Hematopoietic multipotent progenitor cell treated with erythropoietin and hydrocortisone succinate and interleukin-3 and kit ligand, for 17 days (in vitro differentiated cells): ENCODE measurements around the gene EDEM3.
"Not testable (repeated sequence)": the region's sequence is repeated elsewhere in the genome, so short reads cannot be mapped to it uniquely, and the experiment has no call there.

Experiments used
- DNase-seq: peaks from one replicate; pipeline ENCODE4 v3.0.0-alpha.2; 2015; ENCODE audit warnings: low spot score

EDEM3 gene

DNA sequence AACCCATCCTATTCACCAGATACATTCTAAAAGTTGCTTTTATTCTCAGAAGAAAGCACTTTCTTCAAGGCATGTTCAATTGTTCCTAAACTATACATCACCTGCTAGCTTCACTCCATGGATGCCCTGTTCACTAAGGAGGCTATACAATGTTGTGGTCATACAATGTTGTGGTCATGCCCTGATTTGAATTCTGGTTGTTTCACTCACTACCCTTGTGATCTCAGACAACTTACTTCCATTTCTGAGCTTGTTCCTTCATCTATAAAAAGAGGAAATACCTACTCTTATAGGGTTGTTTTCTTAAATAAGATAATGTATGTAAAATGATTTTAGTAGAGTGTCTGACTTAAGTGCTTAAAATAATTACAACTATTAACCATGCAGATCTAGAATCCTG lies 19.7 kb downstream of the EDEM3 start:
- no peak for DNase-seq

DNA sequence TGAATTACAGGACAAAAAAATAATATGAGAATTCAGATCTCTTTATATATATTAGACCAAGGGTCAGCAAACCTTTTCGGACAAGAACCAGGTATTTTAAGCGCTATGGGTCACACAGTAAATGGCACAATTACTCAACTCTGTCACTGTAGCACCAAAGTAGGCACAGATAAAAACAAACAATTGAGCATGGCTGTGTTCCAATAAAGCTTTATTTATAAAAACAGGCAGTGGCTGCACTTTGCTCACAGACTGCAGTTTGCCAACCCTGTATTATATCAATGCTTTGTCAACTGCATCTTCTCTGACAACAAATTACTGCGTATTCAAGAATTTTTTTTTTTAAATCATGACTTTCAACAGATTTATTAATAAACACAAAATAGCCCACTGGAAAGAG lies 29.8 kb downstream of the EDEM3 start:
- no peak for DNase-seq

DNA sequence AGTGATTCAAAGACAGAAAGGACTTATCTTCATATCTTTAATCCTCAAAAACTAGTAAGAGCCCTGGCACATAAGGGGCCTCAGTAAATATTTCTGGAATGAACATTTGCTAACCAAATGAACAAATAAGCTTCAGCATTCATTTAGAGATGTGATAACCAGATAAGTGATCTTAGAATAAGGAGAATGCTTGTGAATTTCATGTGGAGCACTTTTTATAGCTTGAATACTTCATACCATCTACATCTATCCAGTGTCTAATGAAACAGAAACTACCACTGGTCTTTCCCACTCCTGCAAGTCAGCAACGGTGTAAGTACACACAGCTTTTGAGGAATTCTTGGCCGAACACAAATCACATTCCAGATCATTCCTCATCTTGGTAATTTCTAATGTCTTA lies 38.5 kb downstream of the EDEM3 start:
- no peak for DNase-seq

DNA sequence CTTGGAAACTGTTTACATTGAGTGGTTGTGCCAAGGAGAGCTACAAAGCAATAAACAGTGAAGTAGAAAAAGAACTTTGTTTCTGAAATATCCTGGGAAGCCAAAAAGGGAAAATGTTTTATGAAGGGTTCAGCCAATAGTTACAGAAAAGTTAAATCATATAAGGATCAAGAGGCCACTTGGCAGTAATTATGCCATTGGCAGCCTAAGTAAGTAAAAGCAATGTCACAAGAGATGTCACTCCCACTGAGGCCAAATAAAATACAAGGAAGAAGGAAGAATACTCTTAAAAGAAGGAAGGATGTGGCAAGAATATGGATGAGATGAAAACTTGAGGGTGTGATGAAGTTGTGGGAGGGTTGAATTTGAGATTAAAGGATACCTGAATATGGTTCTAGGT lies 45.2 kb downstream of the EDEM3 start:
- no peak for DNase-seq

DNA sequence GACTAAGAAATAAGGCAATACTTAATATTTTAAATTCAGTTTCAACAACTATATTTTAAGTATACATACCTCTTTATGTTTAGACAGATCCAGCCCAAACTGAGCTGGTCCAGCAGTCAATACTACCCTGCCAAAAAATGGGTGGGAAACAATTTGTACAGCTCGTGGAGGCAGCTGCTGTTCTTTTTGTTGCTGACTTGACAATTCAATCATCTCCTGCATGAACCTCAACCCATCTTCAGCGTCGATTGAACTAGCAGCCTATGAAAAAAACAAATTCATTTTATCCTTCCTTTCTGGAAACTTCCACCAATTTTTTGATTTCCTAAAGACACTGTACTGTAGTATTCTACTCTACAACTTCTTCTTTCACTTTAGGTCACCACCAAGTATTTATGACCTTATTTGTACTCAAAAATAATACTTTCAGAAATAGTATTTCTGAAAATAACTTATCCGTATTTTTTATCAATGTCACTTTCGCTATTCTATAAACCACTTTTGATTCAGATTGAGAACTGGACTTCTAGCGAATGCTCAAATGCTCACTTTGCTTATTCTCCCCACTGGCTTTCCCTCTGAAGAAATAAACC lies 46.5 kb downstream of the EDEM3 start:
- no peak for DNase-seq

DNA sequence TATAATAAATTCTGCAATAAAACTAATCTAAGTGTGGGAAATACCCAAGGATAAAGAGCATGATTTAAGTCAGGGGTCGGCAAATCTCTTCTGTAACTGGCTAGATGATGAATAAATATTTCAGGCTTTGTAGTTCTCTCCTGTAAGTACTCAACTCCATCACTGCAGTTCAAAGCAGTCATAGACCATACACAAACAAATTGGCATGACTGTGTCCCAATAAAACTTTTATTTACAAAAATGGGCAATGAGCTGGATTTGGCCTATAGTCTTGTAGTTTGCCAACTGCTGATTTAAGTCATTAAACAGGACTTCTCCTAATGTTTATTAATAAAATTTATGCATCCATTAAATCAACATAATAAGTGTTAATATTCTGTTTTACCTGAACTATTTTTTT lies 49.4 kb downstream of the EDEM3 start:
- DNase-seq = no peak

DNA sequence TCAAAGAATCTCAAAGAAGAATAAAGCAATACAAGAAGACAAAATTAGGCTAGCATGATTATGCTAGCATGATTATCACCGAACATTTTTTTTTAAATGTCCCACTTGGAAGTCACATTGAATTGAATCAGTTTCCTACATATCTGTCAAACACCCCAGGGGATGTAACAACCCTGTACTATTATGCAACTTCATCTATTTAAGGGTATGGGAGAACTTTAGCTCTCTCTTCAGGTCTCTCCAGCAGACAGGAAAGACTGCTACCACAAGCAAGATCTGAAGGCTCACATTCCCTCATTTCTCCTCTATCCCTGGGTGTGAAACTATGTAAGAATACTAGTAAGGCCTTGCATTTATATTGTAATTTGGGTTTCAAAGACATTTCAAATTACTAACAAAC lies 52.8 kb downstream of the EDEM3 start:
- DNase-seq = no peak

DNA sequence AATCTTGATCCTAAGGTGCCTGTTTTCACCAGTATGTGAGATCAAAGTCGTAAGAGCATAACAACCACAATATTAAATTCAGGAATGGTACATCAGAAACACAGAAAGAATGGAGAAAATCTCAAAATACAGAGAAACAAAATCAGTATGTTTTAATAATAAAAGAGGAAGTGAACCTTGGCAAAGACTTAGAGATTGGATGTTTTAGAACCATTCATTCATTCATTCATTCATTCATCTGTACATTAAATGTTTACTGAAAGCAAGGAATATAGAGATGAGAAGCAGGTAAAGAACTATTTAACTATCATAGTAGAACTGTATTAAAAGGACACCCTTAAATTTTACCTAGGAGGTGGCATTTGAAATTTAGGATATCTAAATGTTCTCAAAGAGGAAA lies 55.7 kb downstream of the EDEM3 start:
- no peak for DNase-seq

DNA sequence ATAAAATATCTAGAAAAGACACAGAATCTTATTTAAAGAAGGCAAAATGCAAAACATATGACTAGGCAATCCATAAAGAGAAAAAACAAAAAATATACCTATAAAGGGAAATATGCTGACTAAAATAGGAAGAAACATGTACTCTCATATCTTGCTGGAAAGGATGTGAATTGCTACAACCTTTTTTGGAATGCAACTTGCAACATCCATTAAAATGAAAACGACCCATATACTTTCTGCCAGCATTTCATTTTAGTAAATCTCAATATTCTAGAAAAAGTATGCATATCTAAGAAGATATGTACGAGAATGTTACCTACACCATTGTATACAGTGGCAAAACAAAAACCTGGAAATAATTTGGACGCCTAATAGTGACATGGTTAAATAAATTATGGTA lies 56.6 kb downstream of the EDEM3 start:
- DNase-seq = no peak

DNA sequence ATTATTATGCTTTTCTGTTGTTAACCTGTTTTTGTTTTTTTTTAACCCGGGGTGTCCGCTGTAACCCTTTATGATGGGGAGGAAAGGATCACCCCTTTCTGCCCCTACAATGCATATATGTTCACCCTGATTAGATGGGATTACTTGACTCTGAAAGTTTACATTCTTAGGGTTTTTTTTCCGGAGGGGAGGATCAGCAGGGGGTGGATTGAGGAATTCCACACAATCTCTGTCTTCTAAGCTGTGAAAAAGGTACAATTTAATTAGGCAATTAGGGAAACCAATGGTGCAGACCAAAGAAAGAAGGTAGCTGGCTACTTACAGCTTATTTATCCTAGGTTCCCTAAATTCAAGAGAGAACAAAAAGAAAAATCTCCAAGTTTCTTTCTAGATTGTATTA lies 58.3 kb downstream of the EDEM3 start:
- DNase-seq = no peak

DNA sequence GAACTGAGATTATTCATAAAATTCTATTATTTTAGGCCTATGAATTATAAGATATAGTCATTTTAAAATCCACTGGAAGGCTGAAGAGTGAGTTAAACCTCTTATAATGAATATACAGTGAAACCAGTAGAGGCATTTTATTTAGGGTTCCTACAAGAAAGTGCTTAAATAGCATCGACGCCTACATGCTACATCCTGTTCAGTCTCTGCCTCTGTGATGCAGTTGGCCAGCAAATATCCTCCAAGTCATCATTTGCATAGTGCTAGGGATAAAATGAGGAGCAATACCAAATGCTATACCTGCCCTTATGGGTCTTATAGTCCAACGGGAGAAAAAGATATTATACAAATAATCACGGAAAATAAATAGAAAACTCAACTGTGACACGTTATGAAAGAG lies 59.6 kb downstream of the EDEM3 start:
- DNase-seq = no peak

DNA sequence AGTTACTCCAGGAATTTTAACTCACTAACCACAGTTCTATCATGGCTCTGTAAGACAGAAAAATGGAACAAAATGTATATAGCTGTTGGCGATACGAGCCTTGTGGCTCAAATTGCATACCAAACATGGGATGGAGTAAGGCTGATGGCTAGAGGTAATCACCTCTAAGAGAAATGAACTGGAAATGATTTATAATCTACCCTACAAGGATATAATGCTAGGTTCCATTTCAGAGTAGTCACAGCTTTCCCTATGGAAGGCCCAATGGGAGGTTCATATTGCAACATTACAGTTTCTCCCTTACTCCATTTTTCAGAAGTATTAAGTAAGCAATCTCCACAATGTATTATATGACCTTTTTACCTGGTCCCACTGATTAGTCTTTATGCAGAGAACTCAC lies 61.6 kb downstream of the EDEM3 start:
- no peak for DNase-seq

DNA sequence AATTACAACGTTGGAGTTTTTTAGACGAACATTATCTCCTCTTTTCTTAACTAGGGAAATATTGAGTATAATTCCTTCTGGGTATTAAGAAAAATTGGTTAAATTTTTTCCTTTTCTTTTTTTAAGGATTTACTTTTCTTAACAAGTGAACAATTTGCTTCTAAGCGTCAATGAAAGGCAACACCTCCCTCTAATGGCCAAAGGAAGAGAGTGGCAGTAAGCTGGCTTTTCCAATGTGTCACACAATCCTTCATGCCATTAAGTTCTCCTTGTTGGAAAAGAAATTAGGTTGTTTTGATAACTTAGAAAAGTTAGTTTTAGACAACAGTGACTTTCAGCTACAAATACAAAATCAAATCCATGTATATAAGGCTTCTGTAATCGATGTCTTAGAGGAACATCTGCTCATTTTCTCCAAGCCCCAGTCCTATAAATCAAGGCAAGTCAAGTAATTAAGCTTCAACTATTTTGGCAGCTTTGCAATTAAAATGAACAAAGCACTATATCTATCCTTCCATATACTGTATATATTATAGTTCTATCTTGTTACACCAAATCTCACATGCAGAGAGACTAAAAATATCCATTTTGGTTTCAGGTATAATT lies 62.8 kb downstream of the EDEM3 start:
- DNase-seq = peak; percentile 29

DNA sequence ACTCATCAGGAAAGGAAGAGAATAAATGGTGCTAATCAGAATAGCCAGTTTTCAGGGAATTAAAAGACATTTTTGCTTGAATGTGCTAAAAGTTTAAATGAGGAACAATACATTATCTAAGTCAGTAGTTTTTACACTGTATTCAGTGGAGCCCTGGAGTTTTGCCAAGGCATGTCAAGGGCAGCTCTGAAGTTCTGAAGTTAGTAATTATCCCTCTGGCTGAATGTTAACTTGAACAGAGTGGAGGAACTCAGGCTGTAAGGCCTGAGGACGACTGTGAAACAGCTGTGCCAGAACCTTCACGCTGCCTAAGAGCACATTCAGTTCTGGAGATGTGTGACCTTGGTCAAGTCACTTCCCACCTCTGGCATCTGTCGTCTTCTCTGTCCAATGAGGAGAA lies 68.1 kb downstream of the EDEM3 start:
- DNase-seq = no peak

DNA sequence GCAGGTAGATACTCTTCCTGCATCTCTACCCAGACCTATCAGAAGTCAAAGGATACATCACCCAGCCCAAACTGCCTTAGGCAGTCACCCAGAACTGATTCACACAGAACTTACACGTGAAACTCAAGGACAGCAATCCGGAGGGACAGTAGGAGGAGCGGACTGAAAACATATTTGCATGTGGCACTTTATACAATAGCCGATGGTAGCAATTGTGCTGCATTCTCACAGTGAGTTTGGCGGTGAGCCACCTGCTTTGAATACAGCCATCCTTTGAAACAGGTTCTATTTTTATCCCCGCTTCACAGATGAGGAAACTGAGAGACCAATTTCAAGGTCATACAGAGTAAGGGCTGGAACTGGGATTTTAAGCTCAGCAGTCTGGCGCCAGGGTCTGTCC lies 69.5 kb downstream of the EDEM3 start:
- DNase-seq = no peak

DNA sequence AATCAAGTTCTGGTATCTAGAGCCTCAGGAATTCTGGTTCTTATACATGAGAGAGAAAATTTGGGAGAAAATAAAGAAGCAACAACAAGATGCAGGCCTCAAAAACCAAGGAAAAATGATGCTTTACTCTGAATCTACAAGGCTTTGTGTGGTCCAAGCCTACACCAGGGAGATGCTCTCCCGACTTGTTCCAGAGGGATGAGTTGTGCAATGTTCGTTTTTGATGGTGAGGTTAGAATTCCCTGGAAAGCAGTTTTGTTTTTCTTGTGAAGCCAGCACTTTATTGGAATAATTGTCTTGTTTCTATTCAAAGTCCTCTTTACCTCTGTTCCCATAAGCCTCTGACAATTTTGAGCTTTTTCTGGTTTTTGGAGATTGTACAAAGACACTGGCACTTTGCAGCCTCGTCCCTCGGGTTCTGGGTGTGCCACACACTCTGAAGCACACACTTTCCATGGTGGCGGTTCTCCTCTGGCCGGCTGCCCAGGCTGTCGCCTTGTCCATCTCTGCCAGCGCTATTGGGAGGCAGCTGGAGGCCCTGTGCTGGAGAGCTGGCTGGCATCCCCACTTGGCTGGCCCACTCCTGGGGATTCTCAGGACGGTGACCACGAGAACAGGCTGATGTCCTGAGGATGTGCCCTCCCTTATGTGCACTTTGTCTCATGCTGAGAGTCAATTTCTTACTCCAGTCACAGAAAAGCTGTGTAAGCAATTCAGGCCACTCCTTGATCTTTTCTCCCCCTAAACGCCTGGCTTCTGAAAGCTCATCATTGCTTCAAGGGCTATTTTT lies 70.2 kb downstream of the EDEM3 start:
- no peak for DNase-seq

DNA sequence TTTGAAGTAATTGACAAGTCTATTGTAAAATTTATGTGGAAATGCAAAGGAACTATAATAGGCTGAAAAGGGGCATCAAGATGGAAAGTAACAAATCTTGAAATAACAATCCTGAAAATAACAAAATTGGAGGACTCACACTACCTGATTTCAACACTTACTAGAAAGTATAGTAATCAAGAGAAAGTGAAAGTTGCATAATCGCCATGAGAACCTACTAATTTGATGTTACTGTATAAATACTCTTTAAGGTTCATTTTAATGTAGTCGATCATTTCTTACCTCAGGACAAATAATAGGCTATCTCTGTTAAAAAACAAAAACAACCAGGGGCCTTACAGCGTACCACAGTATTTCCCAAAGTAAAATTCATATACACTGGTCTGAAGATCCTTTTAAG lies 71.7 kb downstream of the EDEM3 start:
- no peak for DNase-seq

DNA sequence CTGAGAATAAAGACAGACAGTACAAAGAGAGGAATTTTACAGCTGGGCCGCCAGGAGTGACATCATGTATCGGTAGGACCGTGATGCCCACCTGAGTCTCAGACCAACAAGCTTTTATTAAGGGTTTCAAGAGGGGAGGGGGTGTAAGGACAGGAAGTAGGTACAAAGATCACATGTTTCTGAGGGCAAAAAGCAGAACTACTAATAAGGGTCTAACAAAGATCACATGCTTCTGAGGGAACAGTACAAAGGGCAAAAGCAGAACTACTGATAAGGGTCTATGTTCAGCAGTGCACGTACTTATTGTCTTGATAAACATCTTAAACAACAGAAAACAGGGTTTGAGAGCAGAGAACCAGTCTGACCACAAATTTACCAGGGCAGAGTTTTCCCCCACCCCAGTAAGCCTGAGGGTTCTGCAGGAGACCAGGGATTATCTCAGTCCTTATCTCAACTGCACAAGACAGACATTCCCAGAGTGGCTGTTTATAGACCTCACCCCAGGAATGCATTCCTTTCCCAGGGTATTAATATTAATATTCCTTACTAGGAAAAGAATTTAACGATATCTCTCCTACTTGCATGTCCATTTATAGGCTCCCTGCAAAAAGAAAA lies 73.9 kb downstream of the EDEM3 start:
- DNase-seq = not testable (repeated sequence)

DNA sequence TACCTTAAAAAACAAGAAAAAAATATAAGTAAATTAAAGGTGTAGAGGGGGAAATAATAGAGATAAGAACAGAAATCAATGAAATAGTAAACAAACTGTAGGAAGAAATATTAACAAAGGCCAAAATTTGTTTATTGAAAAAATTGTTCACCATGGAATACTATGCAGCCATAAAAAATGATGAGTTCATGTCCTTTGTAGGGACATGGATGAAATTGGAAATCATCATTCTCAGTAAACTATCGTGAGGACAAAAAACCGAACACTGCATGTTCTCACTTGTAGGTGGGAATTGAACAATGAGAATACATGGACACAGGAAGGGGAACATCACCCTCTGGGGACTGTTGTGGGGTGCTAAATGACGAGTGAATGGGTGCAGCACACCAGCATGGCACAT lies 75.2 kb downstream of the EDEM3 start:
- not testable (repeated sequence) for DNase-seq

DNA sequence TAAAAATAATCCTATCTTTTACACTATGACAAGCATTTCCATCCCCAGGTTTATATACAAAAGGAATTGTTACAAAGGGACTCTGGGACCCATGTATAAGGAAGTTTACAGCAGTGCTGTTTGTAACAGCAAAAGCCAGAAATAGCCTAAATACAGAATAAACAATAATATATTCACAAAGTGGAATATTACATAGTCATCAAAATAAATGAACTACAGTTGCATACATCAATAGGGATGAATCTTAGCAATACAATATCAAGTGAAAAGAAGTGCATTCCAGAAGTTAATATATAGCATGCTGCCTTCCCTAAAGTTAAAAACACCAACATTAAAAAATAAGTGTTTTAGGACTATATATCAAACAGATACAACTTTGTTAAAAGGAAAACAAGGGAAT lies 77.3 kb downstream of the EDEM3 start:
- DNase-seq = no peak

DNA sequence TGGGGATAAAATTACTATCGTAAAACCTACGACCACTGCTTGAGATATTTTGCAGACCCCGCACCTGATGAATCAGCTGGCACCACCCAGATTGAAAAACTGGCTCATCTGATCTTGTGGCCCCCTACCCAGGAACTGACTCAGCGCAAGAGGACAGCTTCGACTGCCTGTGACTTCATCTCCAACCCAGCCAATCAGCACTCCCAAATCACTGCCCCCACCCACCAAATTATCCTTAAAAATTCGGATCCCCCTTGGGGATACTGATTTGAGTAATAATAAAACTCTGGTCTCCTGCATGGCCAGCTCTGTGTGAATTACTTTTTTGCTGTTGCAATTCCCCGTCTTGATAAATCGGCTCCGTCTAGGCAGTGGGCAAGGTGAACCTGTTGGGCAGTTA lies 81.4 kb downstream of the EDEM3 start:
- no peak for DNase-seq

DNA sequence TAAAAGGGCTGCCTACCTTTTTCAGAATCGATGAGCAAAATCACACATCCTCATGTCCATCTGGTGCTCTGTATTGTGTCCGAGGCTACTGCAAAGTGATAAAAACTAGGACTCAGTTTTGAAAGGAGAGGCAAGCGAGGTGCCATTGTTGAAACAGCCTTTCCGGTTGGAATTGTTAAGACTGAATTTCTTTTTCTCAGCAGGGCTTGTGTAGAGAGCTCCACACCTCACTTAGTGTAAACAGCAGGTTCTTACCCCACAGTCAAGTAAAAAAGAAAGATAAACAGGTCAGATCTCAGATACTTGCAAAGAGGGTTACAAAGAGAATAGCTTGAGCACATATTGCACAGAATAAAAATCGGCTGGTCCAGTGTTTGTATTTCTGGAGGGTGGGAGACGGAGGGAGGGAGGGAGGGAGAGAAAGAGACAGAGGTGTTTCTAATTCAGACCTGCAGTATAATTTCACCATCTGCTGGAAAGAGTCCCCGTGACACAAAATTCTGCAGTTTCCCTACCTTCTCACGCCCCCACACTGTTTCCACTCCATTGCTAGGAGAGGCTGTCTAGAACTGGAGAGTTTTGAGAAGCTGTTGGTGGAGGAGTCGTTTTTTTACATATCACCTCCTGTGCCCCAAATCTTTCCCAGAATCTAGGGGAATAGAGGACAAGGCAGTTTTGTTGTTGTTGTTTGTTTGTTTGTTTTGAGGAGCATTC lies 82.5 kb downstream of the EDEM3 start:
- DNase-seq = no peak

DNA sequence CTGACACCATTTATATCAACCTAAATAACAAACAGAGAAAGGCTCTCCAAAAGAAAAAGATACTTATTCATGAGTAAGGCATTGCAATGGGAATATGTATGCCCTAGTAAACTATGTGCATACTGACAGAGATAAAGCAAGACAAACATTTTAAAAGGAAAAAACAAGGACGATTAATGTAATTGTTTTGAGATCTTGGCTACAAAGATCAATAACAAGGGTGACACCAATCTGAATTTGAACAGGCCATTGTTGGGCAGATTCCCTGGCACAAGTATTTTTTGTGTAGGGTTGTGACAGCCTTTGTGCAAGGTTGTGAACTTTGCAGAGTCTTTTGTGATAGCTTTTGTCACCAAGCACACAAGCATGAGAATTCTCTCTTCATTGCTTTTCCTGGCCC lies 85.3 kb downstream of the EDEM3 start:
- no peak for DNase-seq
